Esophagus muscularis mucosa (tissue), 4 donors: Measurements from ENCODE around the gene C16orf74. TPM values are rescaled to one million over a fixed set of nuclear protein-coding genes. Genes with fewer than 3 reads are reported as not detected.

Experiments
- DNase-seq: peaks from one replicate; pipeline ENCODE4 v3.0.0-alpha.2; 2017; ENCODE audit errors: extremely low spot score
- H3K27ac ChIP-seq, 4 donors: fragments of 200-600 bp; sonication (generic); replicated peaks in 1 of 4; 1 replicate in 3 of 4; 2 replicates in 1 of 4; pipeline ENCODE4 v1.5.1; 2016 to 2019; ENCODE audit warnings: mild to moderate bottlenecking in 1 of 4
- H3K27me3 ChIP-seq, 4 donors: fragments of 200-600 bp; sonication (generic); one replicate each; pipeline versions ENCODE4 v1.5.1 to v1.6.0; 2016 to 2019
- H3K36me3 ChIP-seq, 4 donors: fragments of 200-600 bp; sonication (generic); one replicate each; pipeline ENCODE4 v1.5.1; 2016 to 2019
- H3K4me1 ChIP-seq, 4 donors: fragments of 200-600 bp; sonication (generic); one replicate each; pipeline ENCODE4 v1.5.1; 2016 to 2019
- H3K4me3 ChIP-seq, 4 donors: fragments of 200-600 bp; sonication (generic); 1 replicate in 2 of 4; 2 replicates in 2 of 4; pipeline ENCODE4 v1.5.1; 2016 to 2019; ENCODE audit warnings: mild to moderate bottlenecking in 4 of 4, moderate library complexity in 1 of 4
- H3K9me3 ChIP-seq, 4 donors: fragments of 200-600 bp; sonication (generic); 1 replicate in 3 of 4; 2 replicates in 1 of 4; pipeline ENCODE4 v1.5.1; 2016 to 2019
- CTCF ChIP-seq, 3 experiments: fragments of 200-600 bp in 2 of 3; fragments of 450-650 bp in 1 of 3; sonication (generic) in 2 of 3; IDR thresholded peaks; one replicate each; pipeline ENCODE4 v1.5.1; 2017 to 2019; ENCODE audit warnings: antibody characterized with exemption in 3 of 3, mild to moderate bottlenecking in 2 of 3, moderate library complexity in 1 of 3
- EP300 ChIP-seq: sonication (generic); formaldehyde crosslinking; IDR thresholded peaks from one replicate; pipeline ENCODE4 v1.6.1; 2017; ENCODE audit warnings: antibody characterized with exemption
- POLR2A ChIP-seq: fragments of 450-650 bp; IDR thresholded peaks from one replicate; pipeline ENCODE4 v1.6.1; 2017; ENCODE audit warnings: antibody characterized with exemption, moderate library complexity, mild to moderate bottlenecking, low read depth
- POLR2AphosphoS5 ChIP-seq, 2 donors: sonication (generic); formaldehyde crosslinking; IDR thresholded peaks; one replicate each; pipeline ENCODE4 v1.6.1; 2017; ENCODE audit warnings: antibody characterized with exemption in 2 of 2
- WGBS: methylation state at CpG from one replicate; pipeline ENCODE4 v1.1.5; 2018; 5-methylcytosine and 5-hydroxymethylcytosine counted together
- intact Hi-C: fragments of 100-400 bp; cut with DNase I; formaldehyde crosslinking; loops from one replicate; pipeline ENCODE4 v1.15.1; 2023
- total RNA-seq, 4 donors: library from RNA; depleted of rRNA; stranded (reverse); fragments of >200 nt; gene quantifications; one replicate each; pipeline versions ENCODE4 v1.1.0 to v1.2.1, GENCODE V29; 2016

C16orf74 gene
- total RNA-seq, 4 donors from 2014 or later, result 0.83 to 2.4 (median 0.83) TPM; not detected in 1

GRCh38 chr16:85782451-85782850 lies 31.6 kb upstream of the C16orf74 start:
- intact Hi-C loops, result no loop called here
- DNase-seq, result no peak
- TF ChIP-seq POLR2AphosphoS5 (IDR thresholded peaks at IDR 0.05), result no peak
- TF ChIP-seq CTCF (IDR thresholded peaks at IDR 0.05), result no peak
- TF ChIP-seq POLR2A, result no peak
- no peak for TF ChIP-seq EP300
- Histone ChIP-seq H3K27me3 (no peaks in the 10 kb centered on the region), H3K27ac (peak overlapping the region; percentile 32 to 59 (median 48)), H3K36me3 (peaks cover 28 to 73% (median 62%) of the 10 kb centered on the region in 4 donors), H3K9me3 (no peaks in the 10 kb centered on the region), H3K4me3 (no peak overlapping the region), H3K4me1 (peaks cover 0 to 26% (median 18%) of the 10 kb centered on the region in 4 donors)
- 61% methylated on average over 6 of the region's 6 CpGs for WGBS

- no peaks in the 10 kb centered on the region for H3K9me3 ChIP-seq
- H3K36me3 ChIP-seq, result peaks cover 32 to 73% (median 60%) of the 10 kb centered on the region in 4 donors
- TF ChIP-seq POLR2AphosphoS5 (IDR thresholded peaks at IDR 0.05), result peak; percentile 7 to 49
- no peak for TF ChIP-seq CTCF (IDR thresholded peaks at IDR 0.05)
- no peak for TF ChIP-seq EP300
- no peak for TF ChIP-seq POLR2A
- 41% methylated on average over 12 of the region's 16 CpGs for WGBS
- intact Hi-C loops, result no loop called here
- H3K27me3 ChIP-seq, result no peaks in the 10 kb centered on the region
- H3K27ac ChIP-seq, result peak overlapping the region; percentile 29 to 59 (median 42)
- peaks cover 0 to 26% (median 18%) of the 10 kb centered on the region in 4 donors for H3K4me1 ChIP-seq
- H3K4me3 ChIP-seq, result no peak overlapping the region
- no peak for DNase-seq
Measured at GRCh38 chr16:85781695-85782370, 30.9 kb upstream of the C16orf74 start.

- Histone ChIP-seq H3K9me3 (no peaks in the 10 kb centered on the region), H3K27me3 (no peaks in the 10 kb centered on the region), H3K27ac (no peak overlapping the region), H3K4me3 (no peak overlapping the region), H3K36me3 (peaks cover 32 to 70% (median 54%) of the 10 kb centered on the region in 4 donors), H3K4me1 (peaks cover 0 to 26% (median 18%) of the 10 kb centered on the region in 4 donors)
- 90% methylated on average over 10 of the region's 10 CpGs for WGBS
- intact Hi-C loops, result no loop called here
- TF ChIP-seq CTCF (IDR thresholded peaks at IDR 0.05) (no peak), POLR2AphosphoS5 (IDR thresholded peaks at IDR 0.05) (no peak), POLR2A (no peak), EP300 (no peak)
- DNase-seq, result no peak
Measured at GRCh38 chr16:85781156-85781555, 30.3 kb upstream of the C16orf74 start.

- intact Hi-C loops, result no loop called here
- H3K4me1 ChIP-seq, result peaks cover 0 to 26% (median 18%) of the 10 kb centered on the region in 4 donors
- no peak overlapping the region for H3K4me3 ChIP-seq
- peaks cover 32 to 67% (median 55%) of the 10 kb centered on the region in 4 donors for H3K36me3 ChIP-seq
- TF ChIP-seq EP300, result no peak
- no peak for TF ChIP-seq POLR2A
- TF ChIP-seq CTCF (IDR thresholded peaks at IDR 0.05), result no peak
- TF ChIP-seq POLR2AphosphoS5 (IDR thresholded peaks at IDR 0.05), result no peak
- H3K9me3 ChIP-seq, result no peaks in the 10 kb centered on the region
- H3K27me3 ChIP-seq, result no peaks in the 10 kb centered on the region
- H3K27ac ChIP-seq, result no peak overlapping the region
- no peak for DNase-seq
- 80% methylated on average over 15 of the region's 26 CpGs for WGBS
Measured at GRCh38 chr16:85780281-85780680, 29.4 kb upstream of the C16orf74 start.
